ENCODE results near the gene ZNF621. TPM values are rescaled to one million over a fixed set of nuclear protein-coding genes. Genes with fewer than 3 reads are reported as not detected.

The ZNF621 gene
- 20.3 TPM for polyA plus RNA-seq (2013, experiment 1 of 4)
- 27.8 TPM for polyA plus RNA-seq (2013, experiment 2 of 4)
- 17.6 TPM for polyA plus RNA-seq (2013, experiment 3 of 4)
- polyA plus RNA-seq (2013, experiment 4 of 4) = 20.1 TPM

DNA sequence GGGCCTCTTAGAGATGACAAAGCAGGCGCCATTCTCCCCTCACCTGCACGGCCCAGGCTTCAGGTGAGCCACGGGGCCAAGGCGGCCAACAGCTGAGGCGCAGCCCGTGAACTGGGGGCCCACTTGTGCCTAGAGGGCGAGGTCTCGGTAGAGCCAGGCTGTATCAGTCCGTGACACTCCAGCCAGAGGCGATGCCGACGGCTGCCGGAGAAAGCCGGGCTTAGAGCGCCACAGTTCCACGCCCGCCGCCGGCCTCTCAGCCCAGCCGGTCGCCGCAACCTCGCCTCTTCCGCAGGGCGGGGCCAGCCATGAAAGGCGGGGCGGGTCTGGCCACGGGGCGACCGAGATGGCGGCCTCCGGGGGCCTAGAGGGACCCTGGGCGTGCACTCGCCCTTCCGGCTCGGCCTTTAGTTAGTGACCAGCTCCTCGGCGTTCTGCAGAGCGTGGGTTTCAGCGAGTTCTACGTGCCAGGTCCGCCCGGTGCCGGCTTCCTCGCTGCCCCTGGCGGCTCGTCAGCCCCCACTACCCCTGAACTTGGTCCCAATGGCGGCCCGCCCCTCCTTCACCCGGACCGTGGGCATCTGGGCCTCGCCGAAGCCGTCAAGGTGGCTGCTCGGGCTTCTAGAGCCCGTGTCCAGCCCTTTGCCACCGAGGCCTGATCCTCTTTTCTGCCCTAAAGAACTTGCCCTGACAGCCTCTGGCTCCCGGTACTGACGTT lies at the start of gene ZNF621:
ZNF621 (plus strand) TSS at position 393 of the 718 bp plus-strand sequence. CDS start 881 bp downstream, outside the sequence.
- 2% methylated on average over 59 of the region's 59 CpGs for WGBS, 2 experiments
- Histone ChIP-seq H3K27ac (ENCODE audit: insufficient read depth, low read depth, low read length, poor library complexity, severe bottlenecking) (peak within 1 kb of the TSS; percentile 65), H3K27me3 (ENCODE audit: control insufficient read depth, insufficient read depth, low read length, poor library complexity, severe bottlenecking) (no peaks in the 10 kb centered on the region), H3K36me3 (ENCODE audit: control insufficient read depth, insufficient read depth, low read length) (peaks cover 6% of the 10 kb centered on the region), H3K9me3 (ENCODE audit: control insufficient read depth, low read length) (no peaks in the 10 kb centered on the region), H3K4me3 (ENCODE audit: insufficient read depth, low read depth, low read length) (peak within 1 kb of the TSS; percentile 95), H3K4me1 (ENCODE audit: control insufficient read depth, insufficient read depth, low read length) (no peaks in the 10 kb centered on the region)

- Histone ChIP-seq H3K9me3 (ENCODE audit: control insufficient read depth, low read length) (no peaks in the 10 kb centered on the region), H3K27me3 (ENCODE audit: control insufficient read depth, insufficient read depth, low read length, poor library complexity, severe bottlenecking) (no peaks in the 10 kb centered on the region), H3K36me3 (ENCODE audit: control insufficient read depth, insufficient read depth, low read length) (no peaks in the 10 kb centered on the region), H3K27ac (ENCODE audit: insufficient read depth, low read depth, low read length, poor library complexity, severe bottlenecking) (no peak within 1 kb of the TSS), H3K4me3 (ENCODE audit: insufficient read depth, low read depth, low read length) (peak within 1 kb of the TSS; percentile 44), H3K4me1 (ENCODE audit: control insufficient read depth, insufficient read depth, low read length) (no peaks in the 10 kb centered on the region)
- WGBS, 2 experiments = 69 to 71% methylated on average over 48 of the region's 48 CpGs
These were observed 48.0 kb upstream of the ZNF621 start, which contains the start of gene ZNF619 for GRCh38 chr3:40476478-40477470. ZNF619 (plus strand) TSS chr3:40477122; CDS start chr3:40477980, 858 bp downstream.

DNA sequence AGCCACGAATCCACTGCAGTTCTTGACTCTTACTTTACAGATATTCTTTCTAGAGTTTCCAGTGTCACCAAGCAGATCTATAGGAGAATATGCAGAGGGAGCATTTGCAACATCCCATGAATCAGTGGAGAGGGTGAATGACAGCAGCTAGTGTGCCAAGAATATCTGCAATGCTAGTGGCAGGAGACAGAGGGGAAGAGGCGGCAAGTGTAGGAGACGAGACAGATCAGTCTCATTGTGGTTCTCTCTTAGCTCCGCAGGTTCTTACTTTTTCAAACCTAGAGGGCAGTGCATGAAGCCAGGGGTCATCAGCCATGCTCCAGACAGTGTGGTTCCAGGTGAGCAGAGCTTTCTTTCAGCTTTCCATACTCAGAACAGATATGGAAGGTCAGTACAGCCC lies 47.1 kb upstream of the ZNF621 start:
- WGBS, 2 experiments = 86 to 88% methylated on average over 4 of the region's 4 CpGs
- no peaks in the 10 kb centered on the region for H3K9me3 ChIP-seq (ENCODE audit: control insufficient read depth, low read length)
- H3K27ac ChIP-seq (ENCODE audit: insufficient read depth, low read depth, low read length, poor library complexity, severe bottlenecking) = no peak overlapping the region
- H3K4me3 ChIP-seq (ENCODE audit: insufficient read depth, low read depth, low read length) = peak overlapping the region; percentile 44
- no peaks in the 10 kb centered on the region for H3K4me1 ChIP-seq (ENCODE audit: control insufficient read depth, insufficient read depth, low read length)
- no peaks in the 10 kb centered on the region for H3K36me3 ChIP-seq (ENCODE audit: control insufficient read depth, insufficient read depth, low read length)
- no peaks in the 10 kb centered on the region for H3K27me3 ChIP-seq (ENCODE audit: control insufficient read depth, insufficient read depth, low read length, poor library complexity, severe bottlenecking)

DNA sequence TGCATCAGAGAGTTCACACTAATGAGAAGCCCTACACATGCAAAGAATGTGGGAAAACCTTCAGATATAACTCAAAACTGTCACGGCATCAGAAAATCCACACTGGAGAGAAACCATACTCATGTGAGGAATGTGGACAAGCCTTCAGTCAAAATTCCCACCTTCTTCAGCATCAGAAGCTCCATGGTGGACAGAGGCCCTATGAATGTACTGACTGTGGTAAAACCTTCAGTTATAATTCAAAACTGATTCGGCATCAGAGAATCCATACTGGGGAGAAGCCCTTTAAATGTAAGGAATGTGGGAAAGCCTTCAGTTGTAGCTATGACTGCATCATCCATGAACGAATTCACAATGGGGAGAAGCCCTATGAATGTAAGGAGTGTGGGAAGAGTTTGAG lies 37.6 kb upstream of the ZNF621 start:
- H3K27me3 ChIP-seq (ENCODE audit: control insufficient read depth, insufficient read depth, low read length, poor library complexity, severe bottlenecking) = no peaks in the 10 kb centered on the region
- no peaks in the 10 kb centered on the region for H3K9me3 ChIP-seq (ENCODE audit: control insufficient read depth, low read length)
- H3K36me3 ChIP-seq (ENCODE audit: control insufficient read depth, insufficient read depth, low read length) = no peaks in the 10 kb centered on the region
- no peak overlapping the region for H3K4me3 ChIP-seq (ENCODE audit: insufficient read depth, low read depth, low read length)
- H3K4me1 ChIP-seq (ENCODE audit: control insufficient read depth, insufficient read depth, low read length) = no peaks in the 10 kb centered on the region
- WGBS, 2 experiments = 96 to 98% methylated on average over 3 of the region's 3 CpGs
- no peak overlapping the region for H3K27ac ChIP-seq (ENCODE audit: insufficient read depth, low read depth, low read length, poor library complexity, severe bottlenecking)

- H3K27ac ChIP-seq (ENCODE audit: insufficient read depth, low read depth, low read length, poor library complexity, severe bottlenecking) = no peak overlapping the region
- 79 to 85% methylated on average over 2 to 5 of the region's 5 CpGs for WGBS, 2 experiments
- H3K9me3 ChIP-seq (ENCODE audit: control insufficient read depth, low read length) = no peaks in the 10 kb centered on the region
- H3K4me3 ChIP-seq (ENCODE audit: insufficient read depth, low read depth, low read length) = no peak overlapping the region
- no peaks in the 10 kb centered on the region for H3K4me1 ChIP-seq (ENCODE audit: control insufficient read depth, insufficient read depth, low read length)
- no peaks in the 10 kb centered on the region for H3K36me3 ChIP-seq (ENCODE audit: control insufficient read depth, insufficient read depth, low read length)
- no peaks in the 10 kb centered on the region for H3K27me3 ChIP-seq (ENCODE audit: control insufficient read depth, insufficient read depth, low read length, poor library complexity, severe bottlenecking)
These were observed 33.8 kb upstream of the ZNF621 start for GRCh38 chr3:40490916-40491315.

GRCh38 chr3:40494698-40495097 lies 30.1 kb upstream of the ZNF621 start:
- WGBS, 2 experiments = 66 to 71% methylated on average over 2 of the region's 2 CpGs
- Histone ChIP-seq H3K36me3 (ENCODE audit: control insufficient read depth, insufficient read depth, low read length) (no peaks in the 10 kb centered on the region), H3K9me3 (ENCODE audit: control insufficient read depth, low read length) (no peaks in the 10 kb centered on the region), H3K4me3 (ENCODE audit: insufficient read depth, low read depth, low read length) (no peak overlapping the region), H3K4me1 (ENCODE audit: control insufficient read depth, insufficient read depth, low read length) (no peaks in the 10 kb centered on the region), H3K27me3 (ENCODE audit: control insufficient read depth, insufficient read depth, low read length, poor library complexity, severe bottlenecking) (no peaks in the 10 kb centered on the region), H3K27ac (ENCODE audit: insufficient read depth, low read depth, low read length, poor library complexity, severe bottlenecking) (no peak overlapping the region)

DNA sequence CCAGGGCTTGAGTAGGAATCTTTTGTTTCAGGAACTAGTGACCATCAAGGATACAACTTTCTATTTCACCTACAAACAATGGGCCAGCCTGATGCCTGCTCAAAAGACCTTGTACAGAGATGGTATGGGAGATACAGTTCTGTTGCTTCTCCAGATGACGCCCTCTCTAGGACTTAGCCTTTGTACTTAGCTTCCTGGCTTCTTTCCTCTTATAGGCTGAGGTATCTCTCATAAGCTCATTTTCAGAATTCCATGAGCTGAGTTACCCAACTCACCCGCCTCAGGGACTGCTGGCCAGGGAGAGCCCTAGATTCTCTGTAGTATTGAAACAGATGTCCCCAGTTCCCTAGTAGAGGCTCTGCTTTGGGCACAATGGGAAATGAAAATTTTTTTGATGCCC lies 27.5 kb upstream of the ZNF621 start:
- H3K27ac ChIP-seq (ENCODE audit: insufficient read depth, low read depth, low read length, poor library complexity, severe bottlenecking) = no peak overlapping the region
- 85 to 98% methylated on average over 2 of the region's 2 CpGs for WGBS, 2 experiments
- no peaks in the 10 kb centered on the region for H3K4me1 ChIP-seq (ENCODE audit: control insufficient read depth, insufficient read depth, low read length)
- H3K4me3 ChIP-seq (ENCODE audit: insufficient read depth, low read depth, low read length) = no peak overlapping the region
- no peaks in the 10 kb centered on the region for H3K9me3 ChIP-seq (ENCODE audit: control insufficient read depth, low read length)
- no peaks in the 10 kb centered on the region for H3K27me3 ChIP-seq (ENCODE audit: control insufficient read depth, insufficient read depth, low read length, poor library complexity, severe bottlenecking)
- H3K36me3 ChIP-seq (ENCODE audit: control insufficient read depth, insufficient read depth, low read length) = no peaks in the 10 kb centered on the region

DNA sequence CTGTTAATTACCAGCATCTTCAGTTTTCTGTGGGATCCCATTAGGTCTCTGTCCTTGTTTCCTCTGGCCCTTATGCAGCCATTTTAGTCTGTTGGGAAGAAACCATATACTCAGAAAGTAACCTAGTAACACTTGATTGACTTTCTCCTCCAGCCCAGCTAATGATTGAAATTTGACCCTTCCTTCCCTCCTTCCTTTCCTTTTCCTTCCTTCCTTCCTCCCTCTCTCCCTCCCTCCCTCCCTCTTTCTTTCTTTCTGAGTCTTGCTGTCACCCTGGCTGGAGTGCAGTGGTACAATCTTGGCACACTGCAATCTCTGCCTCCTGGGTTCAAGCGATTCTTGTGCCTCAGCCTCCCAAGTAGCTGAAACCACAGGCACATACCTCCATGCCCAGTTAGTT lies 24.8 kb upstream of the ZNF621 start:
- H3K27ac ChIP-seq (ENCODE audit: insufficient read depth, low read depth, low read length, poor library complexity, severe bottlenecking) = no peak overlapping the region
- H3K27me3 ChIP-seq (ENCODE audit: control insufficient read depth, insufficient read depth, low read length, poor library complexity, severe bottlenecking) = no peaks in the 10 kb centered on the region
- H3K4me3 ChIP-seq (ENCODE audit: insufficient read depth, low read depth, low read length) = no peak overlapping the region
- no peaks in the 10 kb centered on the region for H3K36me3 ChIP-seq (ENCODE audit: control insufficient read depth, insufficient read depth, low read length)
- 94 to 95% methylated on average over 1 of the region's 1 CpG for WGBS, 2 experiments
- no peaks in the 10 kb centered on the region for H3K9me3 ChIP-seq (ENCODE audit: control insufficient read depth, low read length)
- H3K4me1 ChIP-seq (ENCODE audit: control insufficient read depth, insufficient read depth, low read length) = no peaks in the 10 kb centered on the region

DNA sequence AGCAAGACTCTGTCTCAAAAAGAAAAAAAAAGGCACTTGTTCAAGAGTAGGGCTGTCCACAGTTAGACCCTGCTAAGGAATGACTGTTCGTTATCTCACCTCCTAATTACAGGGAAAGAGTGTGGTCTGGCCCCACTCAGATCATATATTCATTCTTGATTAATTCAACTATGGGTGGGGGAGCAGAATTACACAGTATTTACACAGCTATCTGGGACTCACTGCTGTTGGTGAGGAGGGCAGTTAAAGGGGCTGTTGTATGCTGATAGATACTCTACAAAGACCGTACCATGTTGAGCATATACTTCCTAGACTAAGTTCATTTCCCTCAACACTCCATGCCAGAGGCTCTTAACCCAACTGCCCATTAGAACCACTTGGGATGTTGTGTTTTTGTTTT lies 22.7 kb upstream of the ZNF621 start:
- no peak overlapping the region for H3K4me3 ChIP-seq (ENCODE audit: insufficient read depth, low read depth, low read length)
- H3K4me1 ChIP-seq (ENCODE audit: control insufficient read depth, insufficient read depth, low read length) = peaks cover 3% of the 10 kb centered on the region
- H3K9me3 ChIP-seq (ENCODE audit: control insufficient read depth, low read length) = no peaks in the 10 kb centered on the region
- no peaks in the 10 kb centered on the region for H3K27me3 ChIP-seq (ENCODE audit: control insufficient read depth, insufficient read depth, low read length, poor library complexity, severe bottlenecking)
- 88 to 100% methylated on average over 1 to 2 of the region's 2 CpGs for WGBS, 2 experiments
- no peaks in the 10 kb centered on the region for H3K36me3 ChIP-seq (ENCODE audit: control insufficient read depth, insufficient read depth, low read length)
- H3K27ac ChIP-seq (ENCODE audit: insufficient read depth, low read depth, low read length, poor library complexity, severe bottlenecking) = no peak overlapping the region

Data from ectodermal cell (in vitro differentiated cells).